ENCODE data around the gene ATAT1.
A peak's percentile ranks its signal among the peaks of the same experiment; 100 is the strongest.

The ATAT1 gene

DNA sequence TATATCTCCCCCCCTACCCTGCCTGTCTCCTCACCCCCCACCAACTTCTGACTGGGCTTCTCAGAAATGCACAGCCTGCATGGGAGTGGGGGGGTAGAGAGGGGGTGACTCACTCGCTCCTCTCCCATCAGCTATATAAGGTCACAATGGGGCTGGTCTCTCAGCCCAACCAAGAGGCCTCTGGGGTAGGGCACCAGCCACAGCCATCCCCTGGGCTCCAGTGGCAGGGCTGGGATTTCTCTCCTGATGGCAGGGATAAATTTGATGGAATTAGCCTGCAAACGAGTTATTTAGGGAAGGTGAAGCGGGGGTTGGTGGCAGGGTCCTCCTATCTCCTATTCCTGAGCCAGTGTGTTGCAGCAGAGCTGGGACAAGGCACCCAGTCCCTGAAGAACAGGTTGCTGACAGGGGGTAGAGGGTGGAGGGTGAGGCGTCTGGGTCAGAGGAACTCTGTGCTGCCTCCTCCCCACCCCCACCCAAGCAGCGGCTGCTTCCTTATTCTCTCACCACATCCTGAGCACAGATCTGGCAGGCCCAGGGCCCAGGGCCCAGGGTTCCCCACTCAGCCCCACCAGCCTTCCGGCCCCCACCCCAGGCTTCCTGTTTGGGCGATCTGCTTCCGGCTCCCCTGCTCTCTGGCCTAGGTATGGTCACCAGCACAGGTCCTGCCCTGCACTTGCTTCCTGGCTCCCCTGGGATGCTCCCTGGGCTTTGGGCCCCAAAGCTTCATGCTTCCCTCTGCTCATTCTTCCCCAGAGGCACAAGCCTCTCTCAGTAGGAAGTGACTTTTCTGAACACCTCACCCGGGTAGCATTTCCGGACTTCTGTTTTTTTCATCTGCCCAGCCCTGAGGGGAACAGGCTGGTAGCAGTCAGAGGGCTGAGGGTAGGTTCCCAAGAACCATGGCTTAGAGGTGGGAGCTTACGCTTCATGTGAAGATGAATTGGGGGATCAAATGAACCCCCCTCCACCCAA lies 55.8 kb downstream of the ATAT1 start:
- H3K9ac ChIP-seq (ENCODE audit: insufficient read length), result peak overlapping the region; percentile 74
- no peaks in the 10 kb centered on the region for H3K9me3 ChIP-seq (ENCODE audit: low read depth, low read length)
- DNase-seq (ENCODE audit: low read depth, low spot score), result no peak
- TF ChIP-seq FOXP2 (optimal IDR thresholded peaks at IDR 0.05; ENCODE audit: control extremely low read depth, extremely low read length, insufficient read depth) (no peak), EZH2 (IDR thresholded peaks at IDR 0.05) (no peak), POLR2AphosphoS5 (IDR thresholded peaks at IDR 0.05; ENCODE audit: borderline replicate concordance, low read depth, low read length) (peak; percentile 61)
- peak overlapping the region; percentile 83 for H3K27ac ChIP-seq
- H3K4me3 ChIP-seq, result peak overlapping the region; percentile 78
- peaks cover 5% of the 10 kb centered on the region for H3K36me3 ChIP-seq (ENCODE audit: insufficient read depth, low read length)

- Histone ChIP-seq H3K27ac (peak overlapping the region; percentile 83), H3K4me3 (peak overlapping the region; percentile 78), H3K9me3 (ENCODE audit: low read depth, low read length) (no peaks in the 10 kb centered on the region), H3K36me3 (ENCODE audit: insufficient read depth, low read length) (peaks cover 5% of the 10 kb centered on the region), H3K9ac (ENCODE audit: insufficient read length) (peak overlapping the region; percentile 74)
- DNase-seq (ENCODE audit: low read depth, low spot score), result no peak
- TF ChIP-seq EZH2 (IDR thresholded peaks at IDR 0.05) (no peak), POLR2AphosphoS5 (IDR thresholded peaks at IDR 0.05; ENCODE audit: borderline replicate concordance, low read depth, low read length) (no peak), FOXP2 (optimal IDR thresholded peaks at IDR 0.05; ENCODE audit: control extremely low read depth, extremely low read length, insufficient read depth) (no peak)
Observed at GRCh38 chr6:30683183-30683979, 56.7 kb downstream of the ATAT1 start.

DNA sequence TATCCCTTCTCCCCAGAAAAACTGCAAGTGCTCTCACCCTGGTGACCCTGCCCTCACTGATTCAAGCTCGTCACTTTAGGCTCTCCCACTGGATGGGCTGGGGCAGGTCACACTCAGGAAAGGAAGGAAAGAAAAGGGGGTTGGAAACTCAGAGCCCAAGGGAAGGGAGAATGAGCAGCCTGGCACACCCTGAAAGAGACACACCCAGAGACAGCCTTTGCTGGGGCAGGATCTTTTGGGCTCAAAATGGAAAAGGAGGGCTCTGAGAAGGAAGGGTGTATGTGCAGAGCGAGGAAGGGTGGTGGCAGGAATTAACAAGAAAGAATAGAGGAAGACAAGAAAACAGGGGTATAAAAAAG lies 57.3 kb downstream of the ATAT1 start:
- no peaks in the 10 kb centered on the region; the same call in 1 of the 2 replicates for H3K36me3 ChIP-seq (ENCODE audit: insufficient read depth, low read length)
- TF ChIP-seq POLR2AphosphoS5 (IDR thresholded peaks at IDR 0.05; ENCODE audit: borderline replicate concordance, low read depth, low read length) (no peak), FOXP2 (optimal IDR thresholded peaks at IDR 0.05; ENCODE audit: control extremely low read depth, extremely low read length, insufficient read depth) (no peak), EZH2 (IDR thresholded peaks at IDR 0.05) (no peak)
- H3K27ac ChIP-seq, result peak overlapping the region; percentile 83; the same call in 1 of the 2 replicates

DNA sequence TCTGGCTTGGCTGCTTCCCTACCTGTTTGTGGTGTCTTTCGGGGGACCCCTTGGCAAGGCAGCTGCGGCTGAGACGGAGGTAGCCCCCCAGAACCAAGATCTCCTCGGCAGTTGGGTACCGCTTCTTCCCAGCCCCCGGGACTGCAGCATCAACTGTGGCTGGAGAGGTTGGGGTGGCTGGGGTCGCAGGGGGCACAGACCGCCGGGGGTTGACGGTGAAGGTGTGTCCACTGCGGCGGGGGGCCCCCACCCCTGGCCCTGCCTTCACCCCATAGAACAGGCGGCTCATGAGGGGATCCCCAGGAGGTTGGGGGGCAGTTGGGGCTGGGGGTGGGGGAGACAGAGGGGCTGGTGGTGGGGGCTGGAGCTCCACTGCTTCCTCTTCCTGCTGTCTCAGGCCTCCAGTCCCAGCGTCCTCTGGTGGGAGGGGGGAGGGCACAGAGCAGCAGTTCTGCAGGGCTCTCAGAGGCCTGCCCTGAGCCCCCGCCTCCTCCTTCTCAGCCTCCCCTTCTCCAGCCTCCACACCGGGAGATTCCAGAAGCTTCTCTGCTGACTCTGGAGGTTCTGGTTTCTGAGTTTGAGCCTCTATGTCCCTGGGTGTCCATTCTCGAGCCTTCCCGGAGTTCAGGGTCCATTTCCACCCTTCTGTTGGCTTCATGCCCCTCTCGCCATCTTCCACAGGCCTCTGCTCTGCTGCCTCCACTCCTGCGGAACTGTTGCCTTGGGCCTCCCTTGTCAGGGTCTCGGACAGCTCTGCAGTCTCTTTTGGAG lies 57.9 kb downstream of the ATAT1 start:
- Histone ChIP-seq H3K4me3 (peak overlapping the region; percentile 78), H3K9ac (ENCODE audit: insufficient read length) (peak overlapping the region; percentile 74), H3K27ac (peak overlapping the region; percentile 83; the same call in 1 of the 2 replicates), H3K9me3 (ENCODE audit: low read depth, low read length) (no peaks in the 10 kb centered on the region), H3K36me3 (ENCODE audit: insufficient read depth, low read length) (no peaks in the 10 kb centered on the region)
- DNase-seq (ENCODE audit: low read depth, low spot score), result no peak
- TF ChIP-seq POLR2AphosphoS5 (IDR thresholded peaks at IDR 0.05; ENCODE audit: borderline replicate concordance, low read depth, low read length) (no peak), EZH2 (IDR thresholded peaks at IDR 0.05) (no peak), FOXP2 (optimal IDR thresholded peaks at IDR 0.05; ENCODE audit: control extremely low read depth, extremely low read length, insufficient read depth) (no peak)

More for the DNA sequence above, 57.3 kb downstream of the ATAT1 start:
- peak overlapping the region; percentile 74 for H3K9ac ChIP-seq (ENCODE audit: insufficient read length)
- no peaks in the 10 kb centered on the region for H3K9me3 ChIP-seq (ENCODE audit: low read depth, low read length)
- no peak for DNase-seq (ENCODE audit: low read depth, low spot score)
- peak overlapping the region; percentile 78 for H3K4me3 ChIP-seq

DNA sequence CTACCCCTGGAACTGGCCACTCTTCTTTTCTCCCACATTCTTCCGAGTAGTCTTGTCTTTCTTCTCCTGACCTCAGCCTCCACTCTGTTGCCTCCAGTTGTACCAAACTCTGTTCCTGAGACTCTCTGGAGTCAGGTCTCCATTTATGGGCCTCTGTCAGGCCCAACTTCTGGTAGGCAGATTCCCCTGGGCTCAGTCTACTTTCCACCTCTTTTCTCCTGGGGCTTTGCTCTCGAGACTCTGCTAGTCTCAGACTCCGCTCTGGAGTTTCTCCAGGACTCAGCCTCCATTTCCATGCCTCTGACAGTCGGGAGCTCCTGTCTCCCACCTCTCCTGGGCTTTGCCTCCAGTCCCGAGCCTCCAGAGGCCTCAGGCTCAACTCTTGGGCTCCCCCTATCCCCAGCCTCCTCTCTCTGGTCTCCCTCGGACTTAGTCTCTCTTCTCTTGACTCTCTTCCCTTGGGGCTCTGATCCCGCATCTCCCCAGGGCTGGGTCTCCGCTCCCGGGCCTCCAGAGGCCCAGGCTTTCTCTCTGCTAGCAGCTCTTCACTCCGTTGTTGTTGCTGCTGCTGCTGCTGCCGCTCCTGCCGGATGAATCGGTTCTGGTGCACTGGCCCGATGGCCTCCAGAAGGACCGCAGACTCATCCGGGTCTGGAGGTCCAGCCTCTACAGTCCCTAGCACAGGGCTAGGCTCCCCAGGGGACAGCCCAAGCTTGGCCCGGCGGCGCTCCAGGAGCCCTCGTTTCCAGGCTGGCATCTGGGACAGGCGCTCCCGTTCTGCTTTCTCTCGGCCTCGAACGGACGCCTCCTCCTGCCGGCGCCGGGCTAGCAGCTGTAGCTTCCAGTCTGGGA lies 58.7 kb downstream of the ATAT1 start:
- Histone ChIP-seq H3K9me3 (ENCODE audit: low read depth, low read length) (no peaks in the 10 kb centered on the region), H3K9ac (ENCODE audit: insufficient read length) (peak overlapping the region; percentile 81), H3K27ac (no peak overlapping the region), H3K4me3 (peak overlapping the region; percentile 96), H3K36me3 (ENCODE audit: insufficient read depth, low read length) (no peaks in the 10 kb centered on the region)
- DNase-seq (ENCODE audit: low read depth, low spot score), result no peak
- TF ChIP-seq FOXP2 (optimal IDR thresholded peaks at IDR 0.05; ENCODE audit: control extremely low read depth, extremely low read length, insufficient read depth), result no peak
- TF ChIP-seq EZH2 (IDR thresholded peaks at IDR 0.05), result no peak

DNA sequence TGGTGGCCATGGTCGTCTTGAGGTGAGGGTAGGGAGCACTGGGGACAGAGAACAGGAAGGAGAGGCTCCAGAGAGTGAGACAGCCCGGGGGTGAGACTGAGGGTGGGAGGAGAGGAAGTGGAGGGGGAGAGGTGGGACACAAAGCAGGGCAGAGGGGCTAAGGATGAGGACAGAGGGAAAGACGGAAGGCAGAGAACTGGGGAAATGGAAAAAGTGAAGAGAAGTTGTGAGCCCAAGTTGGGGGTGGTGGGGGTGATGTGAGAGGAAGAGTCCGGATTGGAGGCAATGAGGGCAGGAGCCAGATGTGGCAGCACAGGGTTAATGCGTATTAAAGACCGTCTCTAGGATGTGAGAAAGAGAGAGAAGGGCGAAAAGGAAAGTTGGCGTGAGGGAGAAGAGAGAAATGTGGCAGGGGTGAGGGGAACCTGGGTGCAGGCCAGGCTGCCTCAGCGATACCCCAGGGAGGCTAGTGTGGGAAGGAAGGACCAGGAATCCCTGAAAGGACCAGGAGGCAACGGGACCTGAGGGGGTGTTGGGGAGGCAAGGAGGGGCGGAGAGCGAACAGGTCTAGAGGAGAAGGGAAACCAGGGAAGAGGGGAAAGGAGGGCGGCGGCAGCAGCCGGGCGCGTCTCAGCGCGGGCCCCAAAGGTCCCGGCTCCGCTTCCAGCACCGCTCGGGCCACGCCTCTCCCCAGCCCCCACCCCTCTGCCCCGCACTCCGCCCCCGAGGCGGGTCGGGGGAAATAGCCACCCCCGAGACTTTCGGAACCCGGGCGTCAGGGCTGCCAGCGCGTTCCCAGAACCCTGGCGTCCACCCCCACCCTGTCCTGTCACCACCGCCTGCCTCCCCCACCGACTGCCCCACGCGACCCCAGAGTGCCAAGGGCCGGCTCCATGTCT lies 59.6 kb downstream of the ATAT1 start, which contains the start of gene PPP1R18:
TSS of gene PPP1R18 (minus strand) at position 637 of the 899 bp plus-strand sequence. CDS start at position 10, 627 bp downstream.
- H3K9ac ChIP-seq (ENCODE audit: insufficient read length), result peak within 1 kb of the TSS; percentile 81
- no peaks in the 10 kb centered on the region for H3K36me3 ChIP-seq (ENCODE audit: insufficient read depth, low read length)
- DNase-seq (ENCODE audit: low read depth, low spot score), result no peak
- H3K9me3 ChIP-seq (ENCODE audit: low read depth, low read length), result no peaks in the 10 kb centered on the region
- peak within 1 kb of the TSS; percentile 54; the same call in 1 of the 2 replicates for H3K27ac ChIP-seq
- peak within 1 kb of the TSS; percentile 96 for H3K4me3 ChIP-seq
- TF ChIP-seq POLR2AphosphoS5 (IDR thresholded peaks at IDR 0.05; ENCODE audit: borderline replicate concordance, low read depth, low read length), result peak; percentile 36; the same call in 1 of the 2 replicates
- TF ChIP-seq FOXP2 (optimal IDR thresholded peaks at IDR 0.05; ENCODE audit: control extremely low read depth, extremely low read length, insufficient read depth), result no peak
